ENCODE results near the gene TRPM3. TPM values are rescaled to one million over a fixed set of nuclear protein-coding genes. Genes with fewer than 3 reads are reported as not detected.

Gene TRPM3
- total and polyA plus RNA-seq, 4 experiments from 2014 or later, result not detected

DNA sequence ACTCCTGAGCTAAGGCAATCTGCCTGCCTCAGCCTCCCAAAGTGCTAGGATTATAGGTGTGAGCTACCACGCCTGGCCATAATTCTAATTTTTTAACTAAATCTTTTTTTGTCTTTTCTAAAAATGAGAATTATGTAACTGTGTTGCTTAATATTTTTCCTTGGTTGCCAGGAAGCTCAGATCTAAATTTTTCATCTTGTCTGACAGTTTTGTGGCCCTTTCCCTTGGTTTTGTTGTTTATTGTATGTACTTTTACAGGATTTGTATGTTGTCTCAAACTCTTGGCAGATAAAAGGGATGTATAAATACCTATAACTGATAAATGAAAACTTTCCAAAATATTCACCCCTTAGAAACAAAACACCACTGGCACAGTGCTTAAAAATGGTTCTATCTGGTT lies 618.7 kb downstream of the TRPM3 start:
- Histone ChIP-seq H3K4me1 (ENCODE audit: insufficient read depth, low read length) (no peaks in the 10 kb centered on the region), H3K36me3 (ENCODE audit: insufficient read depth, low read length) (no peaks in the 10 kb centered on the region), H3K9me3 (ENCODE audit: control insufficient read depth in 1 of 2, low read length in 2 of 2) (no peaks in the 10 kb centered on the region), H3K27me3 (ENCODE audit: insufficient read depth, low read length) (no peaks in the 10 kb centered on the region), H3K4me3 (ENCODE audit: low read length in 2 of 2) (no peak overlapping the region), H3K27ac (ENCODE audit: low read depth, low read length) (no peak overlapping the region)
- DNase-seq, result no peak
- Mint-ChIP-seq H3K27ac (no peak overlapping the region), H3K36me3 (no peaks in the 10 kb centered on the region), H3K9me3 (no peaks in the 10 kb centered on the region), H3K27me3 (peaks cover 0 to under 1% of the 10 kb centered on the region in 2 donors), H3K4me3 (no peak overlapping the region), H3K4me1 (peaks cover 0 to 5% (median 0%) of the 10 kb centered on the region in 4 donors)
- CTCF ChIA-PET (ENCODE audit: partially characterized antibody), result interaction anchor here (0.7 kb wide), 1 partner anchor 11 kb away, joined by 3 read pairs; no protein-coding TSS in a partner anchor
- POLR2A ChIA-PET (ENCODE audit: partially characterized antibody), result no interaction called here
- intact Hi-C loops (cut with micrococcal nuclease), result no loop called here

DNA sequence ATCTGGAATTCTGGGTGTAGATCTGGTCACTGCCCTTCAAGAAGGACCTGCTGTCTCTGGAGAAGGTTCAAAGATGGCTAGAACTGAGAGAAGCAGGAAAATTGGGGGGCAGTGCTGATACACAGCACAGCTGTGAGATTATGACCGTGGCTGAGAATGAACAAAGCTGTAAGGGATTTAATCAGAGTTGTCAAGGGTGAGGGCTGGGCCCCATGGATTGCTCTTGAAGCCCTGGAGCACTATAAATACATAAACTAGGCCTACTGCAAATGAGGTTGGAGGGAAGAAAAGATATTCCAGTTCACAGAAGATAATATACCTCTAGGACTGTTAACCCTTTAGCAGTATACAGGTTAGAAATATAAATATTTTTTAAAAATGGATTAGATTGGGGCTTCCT lies 620.6 kb downstream of the TRPM3 start:
- no peak for DNase-seq
- no peaks in the 10 kb centered on the region for H3K4me1 ChIP-seq (ENCODE audit: insufficient read depth, low read length)
- H3K27me3 ChIP-seq (ENCODE audit: insufficient read depth, low read length), result no peaks in the 10 kb centered on the region
- intact Hi-C loops (cut with micrococcal nuclease), result no loop called here
- H3K9me3 ChIP-seq (ENCODE audit: control insufficient read depth in 1 of 2, low read length in 2 of 2), result no peaks in the 10 kb centered on the region
- ChIA-PET POLR2A (ENCODE audit: partially characterized antibody) (no interaction called here), CTCF (ENCODE audit: partially characterized antibody) (interaction anchor here (1.0 to 1.2 kb wide), 2 partner anchors 9 to 16 kb away, joined by 3 read pairs; no protein-coding TSS in a partner anchor)
- H3K4me1 Mint-ChIP-seq, result peaks cover 0 to 4% (median 0%) of the 10 kb centered on the region in 4 donors
- no peaks in the 10 kb centered on the region for H3K9me3 Mint-ChIP-seq
- H3K27ac Mint-ChIP-seq, result no peak overlapping the region
- H3K36me3 Mint-ChIP-seq, result no peaks in the 10 kb centered on the region
- no peak overlapping the region for H3K4me3 ChIP-seq (ENCODE audit: low read length in 2 of 2)
- H3K4me3 Mint-ChIP-seq, result no peak overlapping the region
- H3K27me3 Mint-ChIP-seq, result peaks cover 0 to 5% of the 10 kb centered on the region in 2 donors
- no peak overlapping the region for H3K27ac ChIP-seq (ENCODE audit: low read depth, low read length)
- H3K36me3 ChIP-seq (ENCODE audit: insufficient read depth, low read length), result no peaks in the 10 kb centered on the region

DNA sequence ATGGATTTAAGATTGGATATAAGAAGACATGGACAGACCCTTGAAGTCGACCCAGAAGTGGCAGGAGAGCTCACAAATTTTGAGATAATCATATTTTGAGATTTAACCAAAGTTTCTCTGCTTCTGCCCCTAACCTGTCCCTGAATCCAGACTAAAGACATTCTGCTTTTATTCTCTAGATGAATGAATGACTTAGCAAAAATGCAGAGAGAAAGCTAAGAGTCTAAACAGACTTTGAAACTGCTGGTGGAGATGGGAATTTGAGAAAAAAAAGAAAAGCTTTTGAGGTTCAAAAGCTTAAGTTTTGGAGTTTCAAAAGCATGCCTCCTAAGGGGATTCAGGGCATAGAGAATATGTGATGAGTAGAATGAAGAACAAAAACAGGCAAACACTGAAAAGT lies 621.8 kb downstream of the TRPM3 start:
- no peaks in the 10 kb centered on the region for H3K36me3 ChIP-seq (ENCODE audit: insufficient read depth, low read length)
- H3K27ac ChIP-seq (ENCODE audit: low read depth, low read length), result no peak overlapping the region
- H3K27me3 Mint-ChIP-seq, result peaks cover 0 to 13% of the 10 kb centered on the region in 2 donors
- no peak overlapping the region for H3K27ac Mint-ChIP-seq
- no peak for DNase-seq
- H3K27me3 ChIP-seq (ENCODE audit: insufficient read depth, low read length), result no peaks in the 10 kb centered on the region
- no peaks in the 10 kb centered on the region for H3K4me1 ChIP-seq (ENCODE audit: insufficient read depth, low read length)
- CTCF ChIA-PET (ENCODE audit: partially characterized antibody), result interaction anchor here (1.1 kb wide), 1 partner anchor 15 kb away, joined by 5 read pairs; no protein-coding TSS in a partner anchor
- POLR2A ChIA-PET (ENCODE audit: partially characterized antibody), result no interaction called here
- H3K9me3 Mint-ChIP-seq, result no peaks in the 10 kb centered on the region
- no peaks in the 10 kb centered on the region for H3K36me3 Mint-ChIP-seq
- H3K9me3 ChIP-seq (ENCODE audit: control insufficient read depth in 1 of 2, low read length in 2 of 2), result no peaks in the 10 kb centered on the region
- H3K4me3 Mint-ChIP-seq, result no peak overlapping the region
- H3K4me3 ChIP-seq (ENCODE audit: low read length in 2 of 2), result no peak overlapping the region
- peaks cover 0 to 3% (median 0%) of the 10 kb centered on the region in 4 donors for H3K4me1 Mint-ChIP-seq
- intact Hi-C loops (cut with micrococcal nuclease), result no loop called here

DNA sequence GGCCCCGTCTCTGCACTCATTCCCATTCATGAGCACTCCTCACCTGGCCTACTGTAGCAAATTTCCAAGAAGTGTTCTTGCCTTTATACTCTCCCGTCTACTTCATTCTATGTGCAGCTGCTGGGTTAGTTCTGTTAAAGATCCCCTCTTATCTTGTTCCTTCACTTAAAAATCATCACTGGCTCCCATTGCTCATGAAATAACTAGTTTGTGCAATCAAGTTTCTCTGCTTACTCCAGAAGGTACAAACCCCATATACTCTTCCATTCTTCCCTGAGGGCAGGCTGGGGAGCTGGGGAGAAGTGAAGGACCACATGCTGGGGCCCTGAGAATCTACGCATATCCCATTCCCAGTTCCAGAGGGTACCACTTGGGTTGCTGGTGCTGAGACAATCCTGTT lies 622.6 kb downstream of the TRPM3 start:
- ChIA-PET CTCF (ENCODE audit: partially characterized antibody) (no interaction called here), POLR2A (ENCODE audit: partially characterized antibody) (no interaction called here)
- DNase-seq, result no peak
- no peaks in the 10 kb centered on the region for H3K36me3 ChIP-seq (ENCODE audit: insufficient read depth, low read length)
- no peaks in the 10 kb centered on the region for H3K9me3 ChIP-seq (ENCODE audit: control insufficient read depth in 1 of 2, low read length in 2 of 2)
- H3K4me3 ChIP-seq (ENCODE audit: low read length in 2 of 2), result no peak overlapping the region
- Mint-ChIP-seq H3K4me1 (peaks cover 0 to 3% (median 0%) of the 10 kb centered on the region in 4 donors), H3K4me3 (no peak overlapping the region), H3K36me3 (no peaks in the 10 kb centered on the region), H3K27me3 (peaks cover 0 to 13% of the 10 kb centered on the region in 2 donors), H3K9me3 (no peaks in the 10 kb centered on the region), H3K27ac (no peak overlapping the region)
- intact Hi-C loops (cut with micrococcal nuclease), result no loop called here
- H3K4me1 ChIP-seq (ENCODE audit: insufficient read depth, low read length), result no peaks in the 10 kb centered on the region
- H3K27ac ChIP-seq (ENCODE audit: low read depth, low read length), result no peak overlapping the region
- H3K27me3 ChIP-seq (ENCODE audit: insufficient read depth, low read length), result no peaks in the 10 kb centered on the region

DNA sequence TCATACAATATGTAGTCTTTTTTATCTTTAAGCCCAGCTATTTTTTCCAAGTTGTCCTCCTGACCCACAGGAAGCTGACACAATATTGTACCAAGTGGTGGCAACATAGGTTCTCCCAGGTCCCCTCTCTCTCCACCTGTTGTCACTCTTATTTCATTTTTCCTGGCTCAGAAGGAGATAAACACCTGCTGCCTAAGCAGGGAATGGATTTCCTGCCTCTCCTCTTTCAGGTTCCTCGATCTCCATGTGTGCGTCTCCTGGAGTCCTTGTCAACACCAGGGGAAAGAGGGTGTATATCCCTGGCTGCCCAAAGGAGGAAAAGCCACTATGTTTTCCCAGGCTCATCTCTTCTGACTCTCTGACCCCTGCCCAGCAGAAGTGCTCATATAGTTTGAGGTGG lies 625.2 kb downstream of the TRPM3 start:
- DNase-seq, result no peak
- no peaks in the 10 kb centered on the region for H3K9me3 ChIP-seq (ENCODE audit: control insufficient read depth in 1 of 2, low read length in 2 of 2)
- Mint-ChIP-seq H3K4me3 (no peak overlapping the region), H3K9me3 (no peaks in the 10 kb centered on the region), H3K27ac (peak overlapping the region in 1 of 7 donors; percentile 21), H3K36me3 (no peaks in the 10 kb centered on the region), H3K27me3 (peaks cover 0 to 13% of the 10 kb centered on the region in 2 donors), H3K4me1 (peaks cover 0 to 9% (median 4%) of the 10 kb centered on the region in 4 donors)
- H3K27me3 ChIP-seq (ENCODE audit: insufficient read depth, low read length), result no peaks in the 10 kb centered on the region
- ChIA-PET POLR2A (ENCODE audit: partially characterized antibody) (no interaction called here), CTCF (ENCODE audit: partially characterized antibody) (interaction anchor here (1.5 kb wide), 1 partner anchor 11 kb away, joined by 5 read pairs; no protein-coding TSS in a partner anchor)
- H3K36me3 ChIP-seq (ENCODE audit: insufficient read depth, low read length), result no peaks in the 10 kb centered on the region
- H3K4me1 ChIP-seq (ENCODE audit: insufficient read depth, low read length), result no peaks in the 10 kb centered on the region
- no peak overlapping the region for H3K4me3 ChIP-seq (ENCODE audit: low read length in 2 of 2)
- no peak overlapping the region for H3K27ac ChIP-seq (ENCODE audit: low read depth, low read length)
- intact Hi-C loops (cut with micrococcal nuclease), result no loop called here

DNA sequence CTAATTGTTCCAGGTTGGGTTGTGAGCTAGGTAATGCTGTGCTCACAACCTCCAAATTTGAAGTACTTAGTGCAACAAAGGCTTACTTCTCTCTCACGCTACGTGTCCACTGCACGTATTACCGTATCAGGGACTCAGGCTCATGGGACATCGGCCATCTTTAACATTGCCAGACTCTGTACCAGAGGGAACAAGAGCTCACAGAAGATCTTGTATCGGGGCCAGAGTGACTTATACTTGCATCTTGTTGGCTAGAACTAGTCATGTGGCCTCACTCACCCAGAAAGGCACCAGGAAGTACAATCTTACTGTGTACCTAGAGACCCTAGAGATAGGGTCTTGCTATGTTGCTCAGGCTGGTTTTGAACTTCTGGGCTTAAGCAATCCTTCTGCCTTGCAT lies 625.9 kb downstream of the TRPM3 start:
- H3K27ac Mint-ChIP-seq, result peak overlapping the region in 1 of 7 donors; percentile 25
- no peak overlapping the region for H3K4me3 Mint-ChIP-seq
- Histone ChIP-seq H3K9me3 (ENCODE audit: control insufficient read depth in 1 of 2, low read length in 2 of 2) (no peaks in the 10 kb centered on the region), H3K27ac (ENCODE audit: low read depth, low read length) (no peak overlapping the region), H3K27me3 (ENCODE audit: insufficient read depth, low read length) (no peaks in the 10 kb centered on the region), H3K36me3 (ENCODE audit: insufficient read depth, low read length) (no peaks in the 10 kb centered on the region), H3K4me3 (ENCODE audit: low read length in 2 of 2) (no peak overlapping the region), H3K4me1 (ENCODE audit: insufficient read depth, low read length) (no peaks in the 10 kb centered on the region)
- peaks cover 0 to 10% (median 5%) of the 10 kb centered on the region in 4 donors for H3K4me1 Mint-ChIP-seq
- no peak for DNase-seq
- no peaks in the 10 kb centered on the region for H3K36me3 Mint-ChIP-seq
- intact Hi-C loops (cut with micrococcal nuclease), result no loop called here
- POLR2A ChIA-PET (ENCODE audit: partially characterized antibody), result no interaction called here
- CTCF ChIA-PET (ENCODE audit: partially characterized antibody), result interaction anchor here (1.3 to 1.5 kb wide), 2 partner anchors 11 to 107 kb away, joined by 4 to 5 read pairs; no protein-coding TSS in a partner anchor
- peaks cover 0 to 13% of the 10 kb centered on the region in 2 donors for H3K27me3 Mint-ChIP-seq
- no peaks in the 10 kb centered on the region for H3K9me3 Mint-ChIP-seq

DNA sequence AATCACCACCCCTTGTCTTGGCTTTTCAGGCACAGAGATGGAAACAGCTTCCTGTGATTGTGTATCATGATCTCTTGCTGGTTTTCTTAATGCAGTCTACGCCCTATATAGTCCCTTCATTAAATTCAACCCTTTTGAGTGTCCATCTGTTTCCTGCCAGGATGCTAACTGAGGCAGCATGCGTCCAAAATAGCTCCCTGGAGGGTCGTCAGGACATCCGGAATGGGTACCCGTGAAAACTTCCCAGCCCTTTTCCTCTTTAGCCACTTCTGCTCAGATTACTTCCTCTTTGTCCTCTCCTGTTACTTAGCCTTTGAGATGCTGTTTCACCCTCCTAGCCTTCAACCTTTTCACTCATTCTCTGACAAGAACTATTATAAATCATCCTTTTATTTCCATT lies 627.2 kb downstream of the TRPM3 start:
- ChIA-PET CTCF (ENCODE audit: partially characterized antibody) (interaction anchor here (1.3 kb wide), 1 partner anchor 108 kb away, joined by 4 read pairs; no protein-coding TSS in a partner anchor), POLR2A (ENCODE audit: partially characterized antibody) (no interaction called here)
- Histone ChIP-seq H3K4me3 (ENCODE audit: low read length in 2 of 2) (no peak overlapping the region), H3K4me1 (ENCODE audit: insufficient read depth, low read length) (no peaks in the 10 kb centered on the region), H3K36me3 (ENCODE audit: insufficient read depth, low read length) (no peaks in the 10 kb centered on the region), H3K9me3 (ENCODE audit: control insufficient read depth in 1 of 2, low read length in 2 of 2) (no peaks in the 10 kb centered on the region), H3K27me3 (ENCODE audit: insufficient read depth, low read length) (no peaks in the 10 kb centered on the region), H3K27ac (ENCODE audit: low read depth, low read length) (no peak overlapping the region)
- DNase-seq, result no peak
- Mint-ChIP-seq H3K4me1 (peaks cover 0 to 11% (median 6%) of the 10 kb centered on the region in 4 donors), H3K36me3 (no peaks in the 10 kb centered on the region), H3K27me3 (peaks cover 0 to 13% of the 10 kb centered on the region in 2 donors), H3K4me3 (no peak overlapping the region), H3K9me3 (no peaks in the 10 kb centered on the region), H3K27ac (peak overlapping the region in 2 of 7 donors; percentile 0 to 25)
- intact Hi-C loops (cut with micrococcal nuclease), result no loop called here
